Stimulated activated CD8-positive, alpha-beta memory T cell treated with anti-CD3 and anti-CD28 coated beads, Interleukin-7, amount 100 ng/mL, for 1 hour (primary cell): ENCODE measurements around the gene PNKD.
"Not testable (repeated sequence)": the region's sequence is repeated elsewhere in the genome, so short reads cannot be mapped to it uniquely, and the experiment has no call there.

Experiments used
- DNase-seq, 2 donors: peaks; one replicate each; pipeline ENCODE4 v3.0.0-alpha.2; 2020; ENCODE audit warnings: low read depth in 2 of 2

Gene PNKD

DNA sequence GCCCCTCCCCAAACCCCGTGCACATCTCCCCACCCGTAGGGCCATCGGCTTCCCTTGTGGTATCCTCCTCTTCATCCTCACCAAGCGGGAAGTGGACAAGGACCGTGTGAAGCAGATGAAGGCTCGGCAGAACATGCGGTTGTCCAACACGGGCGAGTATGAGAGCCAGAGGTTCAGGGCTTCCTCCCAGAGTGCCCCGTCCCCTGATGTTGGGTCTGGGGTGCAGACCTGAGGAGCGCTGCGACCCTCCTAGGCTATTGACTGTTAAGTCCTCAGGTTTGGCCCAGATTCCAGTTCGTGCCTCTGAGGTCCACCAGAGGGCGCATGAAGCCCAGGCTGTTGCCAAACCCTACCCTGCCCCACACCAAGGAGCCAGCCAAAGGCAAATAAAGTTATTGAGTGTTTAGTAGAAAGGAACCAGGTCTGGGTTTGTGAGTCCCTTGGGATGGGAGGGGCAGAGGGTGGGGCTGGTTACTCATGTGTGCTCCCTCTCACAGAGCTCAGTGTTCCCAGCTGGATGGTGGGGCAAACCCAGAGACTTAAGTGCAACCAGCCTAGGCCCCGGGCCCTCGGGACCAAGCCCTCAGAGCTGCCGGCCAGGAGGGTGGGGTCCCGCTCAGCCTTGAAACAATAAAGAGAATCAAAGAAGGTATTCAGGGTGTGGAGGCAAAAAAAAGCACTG, 2.4 kb downstream of the PNKD start:
- DNase-seq = peak; percentile 50 to 64

DNA sequence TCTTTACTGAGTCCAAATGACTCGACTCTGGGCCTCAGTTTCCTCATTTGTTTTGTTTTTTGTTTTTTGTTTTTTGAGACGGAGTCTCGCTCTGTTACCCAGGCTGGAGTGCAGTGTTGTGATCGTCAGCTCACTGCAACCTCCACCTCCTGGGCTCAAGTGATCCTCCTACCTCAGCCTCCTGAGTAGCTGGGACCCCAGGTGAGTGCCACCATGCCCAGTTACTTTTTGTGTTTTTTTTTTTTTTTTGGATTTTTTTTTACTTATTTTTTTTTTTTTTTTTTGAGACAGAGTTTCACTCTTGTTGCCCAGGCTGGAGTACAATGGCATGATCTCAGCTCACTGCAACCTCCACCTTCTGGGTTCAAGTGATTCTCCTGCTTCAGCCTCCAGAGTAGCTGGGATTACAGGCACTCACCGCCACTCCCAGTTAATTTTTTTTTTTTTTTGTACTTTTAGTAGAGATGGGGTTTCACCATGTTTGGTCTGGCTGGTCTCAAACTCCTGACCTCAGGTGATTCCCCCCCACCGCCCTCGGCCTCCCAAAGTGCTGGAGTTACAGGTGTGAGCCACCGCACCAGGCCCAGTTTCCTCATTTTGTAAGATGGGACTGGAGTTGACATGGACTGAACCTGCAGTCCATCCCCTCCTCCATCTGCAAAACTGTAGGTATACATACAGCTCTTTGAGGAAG, 3.0 kb downstream of the PNKD start:
- not testable (repeated sequence) for DNase-seq

DNA sequence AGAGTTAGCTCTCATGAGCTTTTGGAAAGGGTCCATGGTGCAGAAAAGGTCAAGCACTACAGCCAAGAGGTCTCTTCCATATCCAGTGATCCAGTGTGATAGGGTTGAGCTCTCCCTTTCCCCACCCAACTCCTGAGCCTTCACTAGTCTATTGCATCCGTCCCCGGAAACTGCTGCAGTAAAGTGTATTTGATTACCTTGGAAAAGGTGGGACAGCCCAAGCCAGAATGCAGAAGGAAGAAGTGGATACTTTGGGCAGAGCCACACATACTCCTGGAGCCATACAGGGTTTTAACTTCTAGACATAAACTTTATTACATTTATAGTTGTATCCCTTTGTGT, 3.6 kb downstream of the PNKD start:
- DNase-seq = no peak

DNA sequence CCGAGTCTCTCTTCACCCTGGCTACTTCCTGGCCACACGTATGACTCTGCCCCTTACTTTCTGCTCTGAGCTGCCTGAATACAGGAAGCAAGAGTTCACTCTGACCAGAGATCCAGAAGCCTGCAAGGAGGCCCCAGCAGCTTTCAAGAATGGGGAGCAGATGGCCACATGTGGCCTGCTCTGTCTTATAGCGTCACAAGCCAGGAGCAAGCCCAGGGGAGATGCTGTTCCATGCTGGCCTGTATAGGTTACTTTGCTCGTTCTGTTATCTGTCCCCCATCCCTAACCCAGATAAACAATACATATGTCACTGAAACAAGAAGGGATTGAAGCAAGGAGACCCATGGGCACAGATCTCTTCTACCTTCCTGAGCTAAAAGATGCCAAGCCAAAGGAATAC, 4.3 kb downstream of the PNKD start:
- DNase-seq = no peak

DNA sequence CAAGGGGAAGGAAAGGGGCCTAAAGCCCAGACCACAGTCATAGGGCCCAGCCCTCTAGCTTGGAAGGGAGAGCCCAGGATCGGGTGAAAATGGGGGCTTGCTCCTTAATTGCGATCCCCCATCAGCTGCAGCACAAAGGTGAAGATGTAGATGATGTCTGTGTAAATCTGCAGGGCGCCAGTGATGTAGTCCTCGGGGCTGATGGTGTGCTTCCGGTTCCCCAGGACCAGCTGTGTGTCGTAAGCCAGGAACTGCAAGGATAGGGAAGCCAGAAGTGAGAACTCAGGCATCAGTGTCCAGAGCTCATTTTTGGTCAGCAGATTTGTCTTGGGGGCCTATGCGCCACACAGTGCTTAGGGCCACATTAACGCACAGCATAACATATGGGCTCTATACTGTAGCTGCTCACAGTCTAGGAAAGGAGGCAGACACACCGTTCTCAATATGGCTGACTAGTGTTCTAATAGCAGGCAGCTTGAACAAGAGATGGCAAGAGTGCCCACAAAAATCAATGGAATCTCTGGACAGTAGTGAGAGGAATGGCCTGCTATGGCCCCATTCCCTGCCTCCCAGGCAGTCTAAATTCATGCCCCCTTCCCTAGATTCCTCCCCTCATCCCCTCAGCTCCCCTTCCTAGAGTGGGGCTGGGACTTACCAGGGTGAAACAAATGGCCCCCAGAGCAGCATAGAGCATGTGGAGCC, 5.2 kb downstream of the PNKD start:
- no peak for DNase-seq

DNA sequence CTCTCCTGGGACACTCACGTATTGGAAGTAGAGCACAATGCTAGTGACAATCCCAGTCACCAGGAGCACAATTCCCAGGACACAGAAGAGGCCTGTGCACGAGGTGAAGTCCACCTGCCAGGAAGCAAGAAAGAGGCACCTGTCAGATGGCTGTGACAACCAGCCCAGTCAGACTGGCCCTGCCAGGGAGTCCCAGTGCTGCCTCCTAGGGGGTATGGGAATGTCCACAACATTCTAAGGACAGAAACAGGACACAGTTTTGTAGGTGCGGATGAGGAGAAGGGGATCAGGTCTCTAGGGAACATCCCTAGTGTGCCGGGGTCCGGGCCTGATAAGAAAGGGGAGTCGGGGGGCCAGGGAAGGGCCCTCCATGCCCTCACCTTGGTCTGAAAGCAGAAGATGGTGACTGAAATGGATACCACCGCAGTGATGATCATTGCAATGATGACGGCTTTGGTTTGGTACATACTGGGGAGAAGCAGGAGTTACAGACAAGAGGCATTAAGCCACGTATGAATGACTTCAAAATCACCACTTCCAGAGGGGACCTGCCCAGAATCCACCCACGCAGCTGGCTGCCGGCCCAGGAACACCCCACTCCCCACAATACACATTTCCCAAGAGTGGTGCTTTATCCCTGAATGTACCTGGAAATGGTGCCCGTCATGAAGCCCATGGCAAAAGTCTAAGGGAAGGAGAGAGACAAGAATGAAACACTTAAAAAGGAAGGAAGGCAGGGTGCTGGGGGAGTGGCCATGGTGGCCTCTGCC, 6.9 kb downstream of the PNKD start:
- DNase-seq = no peak

GRCh38 chr2:218277921-218278320, 7.6 kb downstream of the PNKD start:
- DNase-seq = no peak

DNA sequence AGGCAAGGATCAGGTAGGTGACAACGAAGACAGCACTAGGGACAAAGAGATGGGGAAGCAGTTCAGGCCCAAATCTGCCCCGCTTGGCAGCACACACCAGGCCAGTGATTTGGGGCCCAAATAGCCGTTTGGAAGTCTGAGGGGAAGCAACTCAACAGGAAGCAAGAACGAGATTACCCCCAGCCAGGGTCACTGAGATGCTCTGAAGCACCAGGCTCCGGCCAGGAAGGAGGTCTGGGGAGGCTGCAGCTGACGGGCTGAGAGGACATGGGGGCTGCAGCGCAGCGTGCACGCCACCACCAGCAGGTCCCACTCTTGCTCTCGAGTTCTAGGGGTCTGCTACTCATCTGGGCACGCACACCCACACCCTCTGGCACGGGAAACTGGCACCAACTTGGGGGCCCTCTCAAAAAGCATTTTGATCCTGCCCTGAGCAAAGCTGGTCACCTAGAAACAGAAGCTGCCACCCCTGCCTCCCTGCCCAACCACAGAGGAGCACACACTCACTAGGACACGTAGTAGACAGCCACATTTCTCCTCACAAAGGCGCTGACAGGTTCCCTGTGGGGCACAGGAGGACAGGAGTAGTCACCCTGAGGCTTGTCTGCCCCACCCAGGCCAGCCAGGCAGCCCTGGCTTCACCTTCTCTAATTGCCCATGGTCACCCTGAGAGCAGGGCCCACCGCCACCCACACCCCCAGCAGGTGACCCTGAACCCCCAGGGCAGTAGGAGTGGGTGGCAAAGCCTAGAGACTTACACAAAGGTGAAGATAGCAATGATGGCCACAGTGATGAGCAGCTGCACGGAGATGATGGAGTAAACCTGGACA, 8.4 kb downstream of the PNKD start:
- no peak for DNase-seq

DNA sequence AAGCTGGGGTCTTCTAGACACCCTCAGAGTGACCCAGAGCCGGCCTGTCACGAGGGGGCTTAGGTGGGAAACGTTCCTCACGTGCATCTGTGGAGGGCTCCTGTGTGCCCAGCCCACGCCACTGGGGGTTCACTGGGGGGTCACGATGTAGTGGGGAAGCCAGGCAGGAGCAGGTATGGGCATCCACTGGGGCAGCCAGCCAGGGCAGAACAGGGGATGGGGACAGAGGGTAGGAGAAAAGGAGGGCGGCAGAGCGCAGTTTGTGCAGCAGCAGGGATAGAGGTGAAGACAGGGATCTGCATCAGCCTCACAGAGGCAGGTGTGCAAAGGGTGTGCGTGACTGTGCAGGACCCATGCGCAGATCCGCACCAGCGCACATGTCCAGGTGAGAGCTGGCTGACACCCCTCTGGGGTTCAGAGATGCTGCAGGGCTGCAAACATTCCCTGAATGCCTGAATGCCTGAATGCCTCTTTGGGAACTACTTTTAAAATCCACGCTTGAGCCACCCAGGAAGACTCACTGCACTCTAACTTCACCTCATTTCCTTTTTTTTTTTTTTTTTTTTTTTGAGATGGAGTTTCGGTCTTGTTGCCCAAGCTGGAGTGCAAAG, 10.0 kb downstream of the PNKD start:
- no peak for DNase-seq

- DNase-seq = no peak
Measured at GRCh38 chr2:218281449-218281848, 11.1 kb downstream of the PNKD start.

DNA sequence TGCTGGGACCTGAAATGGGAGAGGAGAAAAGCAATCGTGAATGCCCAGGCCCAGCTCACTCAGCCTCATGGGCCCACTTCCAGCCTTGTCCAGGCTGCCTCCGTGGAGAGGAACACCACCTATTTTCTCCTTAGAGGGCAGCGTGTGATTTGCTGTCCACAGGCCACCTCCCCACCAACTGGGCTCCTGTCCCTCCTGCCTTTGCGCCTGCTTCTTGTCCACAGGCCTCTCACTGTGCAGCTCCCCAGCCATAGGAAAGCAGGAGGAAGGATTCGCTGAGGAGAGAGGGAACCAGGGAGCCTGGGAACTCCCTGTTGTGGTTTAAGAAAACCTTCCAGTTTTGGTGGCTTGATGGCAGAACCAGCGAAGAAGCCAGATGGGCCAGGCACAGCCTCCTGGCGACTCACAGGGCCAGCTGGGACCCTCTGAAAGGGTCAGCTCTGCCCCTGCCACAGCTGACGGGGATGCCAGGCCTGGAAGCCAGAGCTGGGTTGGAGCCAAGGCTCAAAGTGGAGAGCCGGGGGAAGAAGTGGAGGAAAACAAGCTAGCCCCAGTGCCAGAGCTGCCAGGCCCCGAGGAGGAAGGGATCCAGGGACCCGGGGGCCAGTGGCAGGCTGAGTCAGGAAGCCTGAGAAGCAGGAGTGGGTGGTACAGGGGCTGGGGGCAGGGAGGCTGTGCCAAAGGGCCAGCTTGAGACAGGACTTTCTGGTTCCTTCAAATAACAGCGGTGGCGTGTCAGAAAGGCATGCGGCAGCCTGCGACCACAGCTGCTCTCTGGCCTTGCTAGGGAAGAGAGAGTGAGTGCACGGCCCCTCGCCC, 12.1 kb downstream of the PNKD start:
- DNase-seq = no peak

DNA sequence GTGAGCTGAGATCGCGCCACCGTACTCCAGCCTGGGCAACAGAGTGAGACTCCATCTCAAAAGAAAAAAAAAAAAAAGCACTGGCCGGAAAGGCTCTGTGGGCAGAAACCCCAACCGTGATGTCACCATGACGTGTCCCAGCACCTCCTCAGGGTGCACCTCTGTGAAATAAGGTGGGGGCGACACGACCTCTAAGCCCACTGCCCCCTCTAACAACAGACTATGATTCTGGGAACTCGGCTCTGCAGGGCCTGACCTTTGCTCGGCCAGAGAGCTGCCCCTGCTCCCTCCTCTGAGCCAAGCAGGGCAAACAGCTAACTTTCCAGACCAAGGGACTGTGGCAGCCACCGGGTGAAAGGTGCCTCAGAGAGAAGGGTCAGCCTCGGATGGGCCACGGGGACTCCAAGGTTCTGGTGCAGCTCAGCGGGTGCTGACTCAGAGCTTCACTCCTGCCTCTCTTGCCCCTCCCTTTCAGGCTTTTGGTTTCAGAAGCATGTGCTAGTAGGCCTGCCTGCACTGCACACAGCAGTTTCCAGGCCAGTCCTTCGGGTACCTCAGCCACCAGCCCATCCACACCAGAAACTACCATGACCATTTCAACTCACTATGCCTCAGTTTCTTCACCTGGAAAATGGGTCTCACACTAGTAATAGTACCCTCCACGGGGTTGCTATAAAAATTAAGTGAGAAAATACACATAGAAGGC, 13.9 kb downstream of the PNKD start:
- peak; percentile 25 to 35 for DNase-seq

DNA sequence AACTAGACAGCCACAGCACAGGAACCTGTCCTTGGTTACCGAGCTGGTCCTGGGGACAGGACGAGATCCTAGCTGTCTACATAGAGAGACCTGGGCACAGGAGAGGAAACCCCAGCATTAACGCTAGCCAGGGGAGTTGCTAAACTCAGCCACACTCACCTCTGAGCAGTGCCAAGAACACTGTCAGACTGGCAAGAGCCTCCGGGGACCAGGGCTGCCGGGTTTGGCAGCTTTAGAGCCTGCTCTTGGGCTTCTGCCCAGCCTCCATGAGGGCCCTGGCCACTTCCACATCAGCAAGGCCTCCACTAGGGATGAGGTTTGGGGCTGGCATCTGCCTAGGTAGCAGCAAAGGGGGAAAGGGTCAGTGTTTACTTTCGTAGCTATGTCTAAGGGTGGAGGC, 15.3 kb downstream of the PNKD start:
- DNase-seq = no peak

DNA sequence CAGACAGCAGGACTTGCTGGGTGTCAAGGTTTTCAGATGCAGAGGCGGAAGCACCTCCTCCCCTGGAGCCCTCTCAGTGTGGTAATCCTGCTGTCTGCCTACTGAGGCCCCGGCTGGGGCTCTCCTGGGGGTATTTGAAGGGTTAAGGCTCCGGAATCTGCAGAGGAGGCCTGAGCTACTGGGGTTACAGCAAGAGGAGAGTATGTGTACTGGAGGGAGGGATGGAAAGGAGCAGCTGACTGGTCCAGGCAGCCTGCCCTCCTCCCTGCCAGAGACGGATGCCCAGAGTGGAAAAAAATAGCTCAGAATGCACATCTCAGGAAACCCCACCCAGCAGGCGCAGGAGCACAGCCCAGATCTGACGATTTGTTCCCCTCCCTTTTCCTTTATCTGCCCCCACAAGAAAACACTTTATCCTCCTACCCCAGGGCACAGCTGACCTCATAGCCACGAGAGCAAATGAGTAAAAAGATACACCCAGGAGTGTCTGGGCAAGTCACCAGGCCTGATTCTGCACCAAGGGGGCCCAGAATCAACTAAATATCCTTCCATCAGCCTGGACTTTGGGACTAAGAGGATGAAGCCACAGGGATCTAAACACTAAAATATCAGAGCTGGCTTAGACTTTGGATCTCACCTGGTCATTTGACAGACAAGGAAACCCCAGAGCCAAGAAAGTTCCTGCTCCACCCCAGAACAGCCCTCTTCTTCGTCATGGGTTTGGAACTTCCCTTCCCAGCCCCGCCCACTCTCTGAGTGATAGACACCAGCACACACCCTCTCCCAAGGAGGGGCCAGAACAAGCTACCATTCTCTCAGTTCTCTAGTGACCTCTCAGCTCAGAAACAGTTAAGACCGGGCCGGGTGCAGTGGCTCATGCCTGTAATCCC, 16.5 kb downstream of the PNKD start:
- DNase-seq = peak; percentile 56 to 65

- DNase-seq = no peak
Measured at GRCh38 chr2:218289639-218290315, 19.5 kb downstream of the PNKD start.

- no peak for DNase-seq
Measured at GRCh38 chr2:218290316-218291261, 20.3 kb downstream of the PNKD start.
